PC-3 (cell line): ENCODE results near the gene UBE2D2. TPM values are rescaled to one million over a fixed set of nuclear protein-coding genes. Genes with fewer than 3 reads are reported as not detected.

Source experiments
- ATAC-seq: fragments of 200-7000 bp; cut with Tn5 transposase; 2 replicates; pipeline ENCODE4 v1.9.1; 2020; ENCODE audit warnings: mild to moderate bottlenecking, moderate library complexity
- BruUV-seq: library from RNA; stranded (reverse); fragments of 400-500 nt; replicated peaks from 2 replicates; lab custom pipeline; 2021; lab: Mats Ljungman, UMichigan
- CTCF ChIA-PET: fragments of 300-600 bp; sonication (Branson Sonifier 250); formaldehyde crosslinking; loops from one replicate; lab custom pipeline; 2022; ENCODE audit warnings: antibody characterized with exemption; lab: Charles Lee
- POLR2A ChIA-PET: fragments of 300-600 bp; sonication (Branson Sonifier 250); formaldehyde crosslinking; loops from one replicate; lab custom pipeline; 2022; ENCODE audit warnings: antibody characterized with exemption; ENCODE audit not compliant: unreplicated experiment; lab: Charles Lee
- DNase-seq: peaks from one replicate; pipeline ENCODE4 v3.0.0-alpha.2; 2015
- H2AFZ ChIP-seq: fragments of 300-600 bp; sonication (generic); 2 replicates; pipeline ENCODE4 v1.6.0; 2016; ENCODE audit warnings: antibody characterized with exemption, low read length
- H3F3A ChIP-seq: fragments of 300-600 bp; sonication (generic); one replicate; pipeline ENCODE4 v1.6.0; 2017; ENCODE audit warnings: antibody characterized with exemption, low read length, control low read depth, mild to moderate bottlenecking; ENCODE audit not compliant: unreplicated experiment
- H3K27ac ChIP-seq: fragments of 300-600 bp; sonication (generic); 2 replicates; pipeline ENCODE4 v1.5.1; 2016; ENCODE audit warnings: mild to moderate bottlenecking, low read length
- H3K27me3 ChIP-seq: fragments of 300-600 bp; sonication (generic); 2 replicates; pipeline ENCODE4 v1.6.1; 2016; ENCODE audit warnings: low read length, mixed read lengths
- H3K36me3 ChIP-seq: fragments of 300-600 bp; sonication (generic); 2 replicates; pipeline ENCODE4 v1.6.1; 2016; ENCODE audit warnings: low read depth, mixed run types, low read length, mixed read lengths
- H3K4me1 ChIP-seq: fragments of 300-600 bp; sonication (generic); 2 replicates; pipeline ENCODE4 v1.5.1; 2016; ENCODE audit warnings: low read length; ENCODE audit not compliant: insufficient read depth
- H3K4me2 ChIP-seq: fragments of 300-600 bp; sonication (generic); 2 replicates; pipeline ENCODE4 v1.6.0; 2016; ENCODE audit warnings: low read length
- H3K4me3 ChIP-seq: fragments of 300-600 bp; sonication (generic); 2 replicates; pipeline ENCODE4 v1.5.1; 2016; ENCODE audit warnings: mild to moderate bottlenecking, low read length, mixed read lengths
- H3K79me2 ChIP-seq: fragments of 300-600 bp; sonication (generic); 2 replicates; pipeline ENCODE4 v1.6.1; 2017; ENCODE audit warnings: low read length, mixed read lengths
- H3K9ac ChIP-seq: fragments of 300-600 bp; sonication (generic); 2 replicates; pipeline ENCODE4 v1.6.0; 2016; ENCODE audit warnings: mild to moderate bottlenecking, low read length
- H3K9me2 ChIP-seq: fragments of 300-600 bp; sonication (generic); replicated peaks from 2 replicates; pipeline ENCODE4 v1.6.1; 2016; ENCODE audit warnings: mixed run types, low read length, mixed read lengths
- H3K9me3 ChIP-seq: fragments of 300-600 bp; sonication (generic); 2 replicates; pipeline ENCODE4 v1.6.1; 2016; ENCODE audit warnings: low read length, mixed read lengths
- H4K20me1 ChIP-seq: fragments of 300-600 bp; sonication (generic); 2 replicates; pipeline ENCODE4 v1.6.1; 2016; ENCODE audit warnings: low read length, mixed read lengths
- EZH2 ChIP-seq: fragments of 300-600 bp; sonication (generic); IDR thresholded peaks from one replicate; pipeline ENCODE4 v1.6.1; 2017; ENCODE audit warnings: antibody characterized with exemption, mild to moderate bottlenecking, low read length; ENCODE audit not compliant: unreplicated experiment
- EZH2phosphoT487 ChIP-seq: fragments of 300-600 bp; sonication (generic); IDR thresholded peaks from 2 replicates; pipeline ENCODE4 v1.6.1; 2018; ENCODE audit warnings: mild to moderate bottlenecking, antibody characterized with exemption, low read length, borderline replicate concordance
- intact Hi-C: fragments of 100-400 bp; cut with micrococcal nuclease; formaldehyde crosslinking; loops from 2 replicates; pipeline ENCODE4 v1.9.0; 2023
- total RNA-seq: library from RNA; depleted of rRNA; stranded (reverse); fragments of >200 nt; gene quantifications from 2 replicates; pipeline ENCODE4 v1.2.3, GENCODE V29; 2014
- TF ChIP-seq, protein P1 (sequence below): fragments of 300-600 bp; sonication (generic); conservative IDR thresholded peaks from 2 replicates; pipeline ENCODE4 v1.5.1; 2017; ENCODE audit warnings: antibody characterized with exemption, low read depth, mild to moderate bottlenecking, low read length

UBE2D2 gene
- total RNA-seq, 1 experiment from 2014 or later: 98.7 TPM

- POLR2A ChIA-PET: interaction anchor here (0.7 kb wide), 1 partner anchor 20 kb away, joined by 8 read pairs; the partner anchor contains the start of gene CXXC5
- H3K9ac ChIP-seq: peak overlapping the region; percentile 84
Observed at GRCh38 chr5:139668064-139668880, 107.1 kb downstream of the UBE2D2 start.

DNA sequence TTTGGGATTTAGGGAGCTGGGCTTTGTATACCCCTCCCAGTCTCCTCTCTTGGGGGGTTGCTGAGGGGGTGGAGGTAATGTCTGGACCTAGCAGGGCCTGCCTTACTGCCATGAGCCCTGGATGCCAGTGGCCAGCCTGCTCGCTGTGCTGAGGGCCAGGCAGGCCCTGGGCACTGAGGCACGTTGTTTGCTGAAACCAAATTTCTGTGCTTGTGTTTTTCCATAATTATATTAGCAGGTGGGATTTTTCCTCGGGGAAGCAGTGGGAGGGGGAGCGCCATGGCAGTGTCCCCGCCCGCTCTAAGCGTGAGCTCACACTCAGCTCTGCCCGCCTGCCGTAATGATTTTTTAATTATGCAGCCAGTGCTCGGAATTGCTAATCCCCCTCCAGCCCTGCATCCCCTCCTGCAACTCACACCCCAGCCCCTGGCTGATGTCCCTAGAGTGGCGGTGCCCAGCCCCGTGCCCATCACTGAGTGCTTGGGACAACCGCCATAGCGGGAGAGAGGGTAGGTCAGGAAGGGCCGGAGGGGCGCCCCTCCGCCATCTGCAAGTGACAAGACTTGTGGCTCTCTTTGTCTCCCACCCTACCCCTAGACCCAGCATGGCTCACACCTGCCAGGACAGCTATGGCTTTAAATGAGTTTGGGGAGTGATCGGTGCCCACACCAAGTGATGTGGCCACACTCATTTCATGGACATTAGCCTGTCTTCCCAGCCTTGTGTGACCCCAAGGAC is 108.0 kb downstream of the UBE2D2 start:
- H4K20me1 ChIP-seq: no peaks in the 10 kb centered on the region

More at GRCh38 chr5:139668064-139668880, 107.1 kb downstream of the UBE2D2 start:
- H3K9me2 ChIP-seq: no peaks in the 10 kb centered on the region
- no peaks in the 10 kb centered on the region for H3K9me3 ChIP-seq
- peaks cover 17% of the 10 kb centered on the region for H3K79me2 ChIP-seq
- peak; percentile 78 for ATAC-seq
- DNase-seq: peak; percentile 43
- H3K27me3 ChIP-seq: no peaks in the 10 kb centered on the region
- peaks cover 14% of the 10 kb centered on the region for H3K4me1 ChIP-seq
- TF ChIP-seq EZH2phosphoT487: no peak
- TF ChIP-seq EZH2: no peak
- TF ChIP-seq, protein P1, sequence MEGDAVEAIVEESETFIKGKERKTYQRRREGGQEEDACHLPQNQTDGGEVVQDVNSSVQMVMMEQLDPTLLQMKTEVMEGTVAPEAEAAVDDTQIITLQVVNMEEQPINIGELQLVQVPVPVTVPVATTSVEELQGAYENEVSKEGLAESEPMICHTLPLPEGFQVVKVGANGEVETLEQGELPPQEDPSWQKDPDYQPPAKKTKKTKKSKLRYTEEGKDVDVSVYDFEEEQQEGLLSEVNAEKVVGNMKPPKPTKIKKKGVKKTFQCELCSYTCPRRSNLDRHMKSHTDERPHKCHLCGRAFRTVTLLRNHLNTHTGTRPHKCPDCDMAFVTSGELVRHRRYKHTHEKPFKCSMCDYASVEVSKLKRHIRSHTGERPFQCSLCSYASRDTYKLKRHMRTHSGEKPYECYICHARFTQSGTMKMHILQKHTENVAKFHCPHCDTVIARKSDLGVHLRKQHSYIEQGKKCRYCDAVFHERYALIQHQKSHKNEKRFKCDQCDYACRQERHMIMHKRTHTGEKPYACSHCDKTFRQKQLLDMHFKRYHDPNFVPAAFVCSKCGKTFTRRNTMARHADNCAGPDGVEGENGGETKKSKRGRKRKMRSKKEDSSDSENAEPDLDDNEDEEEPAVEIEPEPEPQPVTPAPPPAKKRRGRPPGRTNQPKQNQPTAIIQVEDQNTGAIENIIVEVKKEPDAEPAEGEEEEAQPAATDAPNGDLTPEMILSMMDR: no peak
- no TSS peak for BruUV-seq
- intact Hi-C loops: no loop called here
- H3K4me3 ChIP-seq: peak overlapping the region; percentile 63
- H3F3A ChIP-seq: no peaks in the 10 kb centered on the region
- no peaks in the 10 kb centered on the region for H3K36me3 ChIP-seq
- H2AFZ ChIP-seq: peak overlapping the region; percentile 86
- H3K27ac ChIP-seq: peak overlapping the region; percentile 39
- no peaks in the 10 kb centered on the region for H4K20me1 ChIP-seq
- CTCF ChIA-PET: interaction anchor here (0.6 kb wide), 1 partner anchor 20 kb away, joined by 5 read pairs; no protein-coding TSS in a partner anchor
- H3K4me2 ChIP-seq: peak overlapping the region; percentile 95

More for the DNA sequence above, 108.0 kb downstream of the UBE2D2 start:
- peak overlapping the region; percentile 63; the same call in 1 of the 2 replicates for H3K4me3 ChIP-seq
- BruUV-seq: no TSS peak
- H3K9me3 ChIP-seq: no peaks in the 10 kb centered on the region
- TF ChIP-seq EZH2: no peak
- TF ChIP-seq EZH2phosphoT487: no peak
- TF ChIP-seq, protein P1: no peak
- peak overlapping the region; percentile 84 for H3K9ac ChIP-seq
- H2AFZ ChIP-seq: peak overlapping the region; percentile 86
- DNase-seq (no peak), ATAC-seq (no peak)
- intact Hi-C loops: no loop called here
- peaks cover 11% of the 10 kb centered on the region for H3K79me2 ChIP-seq
- peak overlapping the region; percentile 95 for H3K4me2 ChIP-seq
- H3K27me3 ChIP-seq: no peaks in the 10 kb centered on the region
- POLR2A ChIA-PET: no interaction called here
- H3K27ac ChIP-seq: no peak overlapping the region
- no peaks in the 10 kb centered on the region for H3K36me3 ChIP-seq
- CTCF ChIA-PET: interaction anchor here (0.6 kb wide), 1 partner anchor 21 kb away, joined by 5 read pairs; no protein-coding TSS in a partner anchor
- H3K9me2 ChIP-seq: no peaks in the 10 kb centered on the region
- no peaks in the 10 kb centered on the region for H3F3A ChIP-seq
- peaks cover 14% of the 10 kb centered on the region for H3K4me1 ChIP-seq
